ENCODE results near the gene WAS.
"Not testable (repeated sequence)": the region's sequence is repeated elsewhere in the genome, so short reads cannot be mapped to it uniquely, and the experiment has no call there.

The WAS gene

GRCh38 chrX:48689208-48689920, 5.8 kb downstream of the WAS start:
- H3K27ac Mint-ChIP-seq (ENCODE audit: low read depth), result no peak overlapping the region
- no peaks in the 10 kb centered on the region for H3K9me3 Mint-ChIP-seq
- H3K27me3 Mint-ChIP-seq, result no peaks in the 10 kb centered on the region
- no peak overlapping the region for H3K4me3 Mint-ChIP-seq
- DNase-seq (ENCODE audit: low spot score in 2 of 2) (no peak), ATAC-seq (replicated peaks; ENCODE audit: extremely low read depth, poor library complexity, severe bottlenecking) (no peak)
- peaks cover 30% of the 10 kb centered on the region for H3K36me3 Mint-ChIP-seq (ENCODE audit: insufficient read depth)
- H3K4me1 Mint-ChIP-seq, result peaks cover 40% of the 10 kb centered on the region

GRCh38 chrX:48691746-48692145, 8.1 kb downstream of the WAS start:
- H3K27me3 Mint-ChIP-seq; H3K9me3 Mint-ChIP-seq; H3K4me3 Mint-ChIP-seq; ATAC-seq (replicated peaks; ENCODE audit: extremely low read depth, poor library complexity, severe bottlenecking); H3K27ac Mint-ChIP-seq (ENCODE audit: low read depth); DNase-seq (ENCODE audit: low spot score in 2 of 2): not testable (repeated sequence)
- Mint-ChIP-seq H3K36me3 (ENCODE audit: insufficient read depth) (peaks cover 28% of the 10 kb centered on the region), H3K4me1 (peaks cover 28% of the 10 kb centered on the region)

DNA sequence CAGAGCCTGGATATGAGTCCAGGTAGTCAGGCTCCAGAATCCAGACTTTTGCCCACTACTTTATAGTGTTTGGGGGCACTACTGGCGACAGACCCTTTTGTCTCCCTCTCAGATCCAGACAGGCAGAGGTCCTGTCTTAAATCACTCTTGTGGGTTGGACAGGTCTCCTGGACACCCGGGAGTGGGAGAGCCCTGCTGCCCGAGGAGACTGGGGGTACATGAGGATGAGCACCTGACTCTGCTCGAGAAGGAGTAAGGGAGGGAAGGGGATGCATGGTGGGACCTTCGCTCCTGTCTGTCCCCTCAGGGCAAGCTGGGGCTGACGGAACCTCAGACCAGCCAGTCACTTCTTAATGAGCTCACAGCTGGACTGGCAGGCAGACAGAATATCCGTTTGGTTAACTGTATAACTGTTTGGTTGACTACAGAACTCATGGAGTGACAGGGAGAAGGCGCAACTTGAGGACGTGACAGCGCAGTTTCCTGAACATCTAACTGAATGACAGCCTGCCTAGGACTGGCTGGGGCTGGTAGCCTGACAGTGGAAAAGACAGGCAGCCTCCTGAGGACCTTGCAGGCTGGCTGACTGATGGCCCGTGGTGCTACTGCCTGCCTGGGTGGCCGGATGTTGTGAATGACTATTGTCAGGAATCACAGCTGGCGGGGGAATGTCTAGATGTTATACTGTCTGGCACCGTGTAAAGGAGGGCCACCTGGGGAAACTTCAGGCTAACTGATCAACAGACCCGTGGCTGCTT, 11.4 kb downstream of the WAS start:
- H3K36me3 Mint-ChIP-seq (ENCODE audit: insufficient read depth), result peaks cover 27% of the 10 kb centered on the region
- H3K4me1 Mint-ChIP-seq, result peaks cover 19% of the 10 kb centered on the region
- ATAC-seq (replicated peaks; ENCODE audit: extremely low read depth, poor library complexity, severe bottlenecking) (no peak), DNase-seq (ENCODE audit: low spot score in 2 of 2) (no peak)
- peak overlapping the region; percentile 98 for H3K27ac Mint-ChIP-seq (ENCODE audit: low read depth)
- no peaks in the 10 kb centered on the region for H3K27me3 Mint-ChIP-seq
- peak overlapping the region; percentile 88 for H3K4me3 Mint-ChIP-seq
- H3K9me3 Mint-ChIP-seq, result no peaks in the 10 kb centered on the region

DNA sequence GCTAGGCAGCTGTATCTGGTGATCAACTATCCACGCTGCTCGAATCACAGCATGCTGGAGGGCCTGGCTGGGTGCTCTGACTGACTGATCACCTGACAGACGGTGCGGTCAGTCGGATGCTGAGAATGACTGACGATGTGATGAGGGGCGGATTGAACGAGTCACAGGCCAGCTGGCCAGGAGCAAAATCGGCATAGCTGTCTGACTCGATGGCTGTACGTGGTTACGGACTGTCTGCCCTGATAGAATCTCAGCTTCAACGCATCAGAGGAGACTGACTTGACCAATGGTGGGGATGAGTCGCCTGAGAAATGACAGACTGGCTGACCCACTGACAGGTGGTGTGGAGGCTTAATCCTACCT, 11.9 kb downstream of the WAS start:
- ATAC-seq (replicated peaks; ENCODE audit: extremely low read depth, poor library complexity, severe bottlenecking) (no peak), DNase-seq (ENCODE audit: low spot score in 2 of 2) (no peak)
- peaks cover 19% of the 10 kb centered on the region for H3K4me1 Mint-ChIP-seq
- H3K4me3 Mint-ChIP-seq, result peak overlapping the region; percentile 88
- H3K9me3 Mint-ChIP-seq, result no peaks in the 10 kb centered on the region
- H3K27ac Mint-ChIP-seq (ENCODE audit: low read depth), result peak overlapping the region; percentile 98
- peaks cover 24% of the 10 kb centered on the region for H3K36me3 Mint-ChIP-seq (ENCODE audit: insufficient read depth)
- no peaks in the 10 kb centered on the region for H3K27me3 Mint-ChIP-seq

DNA sequence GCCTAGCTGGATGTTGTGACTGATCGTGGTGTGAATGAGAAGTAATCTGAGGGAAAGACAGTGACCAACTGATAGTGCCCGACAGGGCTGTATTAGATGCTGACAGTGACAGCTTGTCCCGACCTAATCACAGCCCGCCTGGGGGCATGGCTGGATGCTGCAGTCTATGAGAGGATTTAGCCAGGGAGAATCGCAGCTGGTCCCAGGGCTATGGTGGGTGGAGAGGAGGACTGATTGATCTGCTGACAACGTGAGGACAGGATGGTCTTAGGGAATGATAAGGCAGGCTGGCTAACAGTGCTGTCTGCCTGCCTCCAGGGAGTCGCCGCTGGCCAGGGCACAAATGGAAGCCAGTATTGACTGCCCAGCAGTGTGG, 12.3 kb downstream of the WAS start:
- H3K27me3 Mint-ChIP-seq, result no peaks in the 10 kb centered on the region
- H3K9me3 Mint-ChIP-seq, result no peaks in the 10 kb centered on the region
- no peak for DNase-seq (ENCODE audit: low spot score in 2 of 2)
- peak overlapping the region; percentile 88 for H3K4me3 Mint-ChIP-seq
- peaks cover 19% of the 10 kb centered on the region for H3K4me1 Mint-ChIP-seq
- H3K27ac Mint-ChIP-seq (ENCODE audit: low read depth), result peak overlapping the region; percentile 98
- peak; percentile 2 for ATAC-seq (replicated peaks; ENCODE audit: extremely low read depth, poor library complexity, severe bottlenecking)
- peaks cover 22% of the 10 kb centered on the region for H3K36me3 Mint-ChIP-seq (ENCODE audit: insufficient read depth)

DNA sequence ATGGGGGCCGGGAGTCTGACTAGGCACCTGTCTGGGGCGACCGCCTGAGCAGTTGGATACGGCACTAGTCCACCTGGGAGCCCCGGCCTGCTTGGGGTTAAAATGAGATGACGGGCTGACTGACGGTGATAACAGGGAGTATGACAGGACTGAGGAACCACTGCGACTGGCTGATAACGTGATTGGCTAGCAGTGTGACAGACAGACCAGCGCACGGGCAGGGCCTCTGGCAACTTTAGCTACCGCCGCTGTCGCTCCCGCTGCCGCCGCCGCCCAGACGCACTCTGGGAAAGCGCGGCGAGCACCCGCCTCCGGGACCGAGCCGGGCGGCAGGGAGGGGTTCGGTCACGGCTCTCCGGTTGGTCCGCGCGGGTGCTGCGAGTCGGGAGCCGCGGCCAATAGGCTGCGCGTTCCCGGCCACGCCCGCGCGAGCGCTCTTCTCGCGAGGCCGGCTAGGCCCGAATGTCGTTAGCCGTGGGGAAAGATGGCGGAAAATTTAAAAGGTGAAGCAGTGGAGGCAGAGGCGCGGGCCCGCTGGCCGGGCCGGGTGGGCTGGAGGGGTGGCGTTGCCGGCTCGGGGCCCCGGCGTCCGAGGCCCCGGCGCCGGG, 12.8 kb downstream of the WAS start, which contains the start of gene SUV39H1:
TSS of gene SUV39H1 (plus strand) at position 434 of the 608 bp plus-strand sequence. CDS start at position 485, 51 bp downstream.
- peaks cover 19% of the 10 kb centered on the region for H3K4me1 Mint-ChIP-seq
- no peaks in the 10 kb centered on the region for H3K9me3 Mint-ChIP-seq
- peaks cover 19% of the 10 kb centered on the region for H3K36me3 Mint-ChIP-seq (ENCODE audit: insufficient read depth)
- no peaks in the 10 kb centered on the region for H3K27me3 Mint-ChIP-seq
- ATAC-seq (replicated peaks; ENCODE audit: extremely low read depth, poor library complexity, severe bottlenecking) (peak; percentile 93), DNase-seq (ENCODE audit: low spot score in 2 of 2) (peak; percentile 58 to 81)
- peak within 1 kb of the TSS; percentile 88 for H3K4me3 Mint-ChIP-seq
- peak within 1 kb of the TSS; percentile 98 for H3K27ac Mint-ChIP-seq (ENCODE audit: low read depth)

DNA sequence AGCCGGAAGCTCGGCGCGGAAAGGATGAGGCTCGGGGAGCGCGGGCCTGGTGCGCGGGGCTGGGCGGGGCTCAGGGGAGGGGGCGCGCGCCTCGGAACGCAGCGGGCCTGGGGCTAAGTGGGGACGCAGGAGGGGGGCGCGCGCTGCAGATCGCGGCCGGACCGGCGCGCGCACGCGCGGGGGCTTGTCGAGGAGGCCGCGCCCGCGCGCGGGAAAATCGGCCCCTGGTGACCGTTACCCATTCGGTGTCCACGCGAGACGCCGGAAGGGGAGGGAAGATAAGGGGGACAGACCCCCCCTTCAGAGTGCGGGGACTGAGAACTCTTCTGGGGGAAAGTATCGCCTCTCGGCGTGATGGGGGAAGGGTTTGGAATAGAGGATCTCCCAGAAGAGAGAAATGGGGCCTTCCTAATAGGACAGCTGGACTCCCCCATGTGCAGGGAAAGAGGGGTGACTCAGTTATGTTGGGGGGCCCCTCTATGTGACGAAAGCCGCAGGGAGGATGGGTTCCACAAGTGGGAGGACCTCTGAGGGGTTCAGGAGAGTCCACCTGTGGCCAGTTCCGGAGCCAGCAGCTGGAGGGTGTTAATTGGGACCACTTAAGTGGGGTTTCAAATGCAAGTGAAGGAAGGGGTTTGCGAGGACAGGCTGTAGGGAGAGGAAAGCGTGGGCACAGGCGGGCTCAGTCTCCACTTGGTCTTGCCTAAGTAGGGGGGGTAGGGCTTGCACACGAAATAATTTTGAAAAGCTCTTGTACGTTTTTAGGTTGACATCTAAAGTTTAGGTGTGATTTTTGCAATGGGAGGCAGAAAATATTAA, 13.5 kb downstream of the WAS start:
- Mint-ChIP-seq H3K4me1 (peaks cover 19% of the 10 kb centered on the region), H3K36me3 (ENCODE audit: insufficient read depth) (peaks cover 18% of the 10 kb centered on the region), H3K27ac (ENCODE audit: low read depth) (peak overlapping the region; percentile 98), H3K4me3 (peak overlapping the region; percentile 88), H3K9me3 (no peaks in the 10 kb centered on the region), H3K27me3 (no peaks in the 10 kb centered on the region)
- ATAC-seq (replicated peaks; ENCODE audit: extremely low read depth, poor library complexity, severe bottlenecking) (no peak), DNase-seq (ENCODE audit: low spot score in 2 of 2) (no peak)

GRCh38 chrX:48698306-48698705, 14.7 kb downstream of the WAS start:
- Mint-ChIP-seq H3K4me1 (peaks cover 27% of the 10 kb centered on the region), H3K4me3 (no peak overlapping the region), H3K9me3 (no peaks in the 10 kb centered on the region), H3K36me3 (ENCODE audit: insufficient read depth) (peaks cover 18% of the 10 kb centered on the region), H3K27me3 (no peaks in the 10 kb centered on the region), H3K27ac (ENCODE audit: low read depth) (no peak overlapping the region)
- DNase-seq (ENCODE audit: low spot score in 2 of 2) (no peak), ATAC-seq (replicated peaks; ENCODE audit: extremely low read depth, poor library complexity, severe bottlenecking) (no peak)

- no peak for ATAC-seq (replicated peaks; ENCODE audit: extremely low read depth, poor library complexity, severe bottlenecking)
- Mint-ChIP-seq H3K9me3 (no peaks in the 10 kb centered on the region), H3K4me1 (peaks cover 38% of the 10 kb centered on the region), H3K4me3 (no peak overlapping the region), H3K27ac (ENCODE audit: low read depth) (no peak overlapping the region), H3K36me3 (ENCODE audit: insufficient read depth) (peaks cover 19% of the 10 kb centered on the region), H3K27me3 (no peaks in the 10 kb centered on the region)
- no peak for DNase-seq (ENCODE audit: low spot score in 2 of 2)
Measured at GRCh38 chrX:48700246-48700645, 16.6 kb downstream of the WAS start.

DNA sequence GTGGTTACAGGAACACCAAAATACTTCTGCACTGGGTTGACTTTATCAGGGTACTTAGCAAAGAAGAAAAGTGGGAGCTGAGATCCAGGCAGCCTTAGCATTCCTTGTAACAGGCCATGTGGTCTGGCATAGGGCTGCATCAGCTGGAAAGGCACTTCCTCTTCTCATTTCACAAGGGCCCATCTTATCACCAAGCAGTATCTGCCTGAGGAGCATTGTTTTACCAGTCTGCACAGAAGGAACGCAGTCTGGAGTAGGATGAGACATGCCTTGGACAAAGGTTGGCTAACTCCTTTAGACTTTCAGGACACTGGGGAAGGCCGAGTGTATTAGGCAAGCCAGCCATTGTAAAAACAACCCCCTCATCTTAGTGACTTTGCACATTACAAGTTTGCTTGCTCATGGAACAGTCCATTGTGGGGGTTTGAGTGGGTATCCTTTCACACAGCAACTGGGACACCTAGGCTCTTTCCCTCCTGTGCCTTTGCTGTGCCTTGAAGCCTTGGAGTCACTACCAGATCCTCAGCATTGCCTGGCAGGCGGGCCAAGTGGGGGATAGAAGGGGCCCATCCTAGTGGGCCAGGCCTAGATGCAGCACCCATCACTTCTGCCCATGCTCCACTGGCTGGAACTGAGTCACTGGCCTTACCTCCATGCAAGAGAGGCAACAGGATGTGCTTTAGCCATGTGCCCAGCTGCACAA, 17.5 kb downstream of the WAS start:
- H3K36me3 Mint-ChIP-seq (ENCODE audit: insufficient read depth), result peaks cover 22% of the 10 kb centered on the region
- no peaks in the 10 kb centered on the region for H3K9me3 Mint-ChIP-seq
- H3K27ac Mint-ChIP-seq (ENCODE audit: low read depth), result no peak overlapping the region
- H3K4me3 Mint-ChIP-seq, result no peak overlapping the region
- peaks cover 31% of the 10 kb centered on the region for H3K4me1 Mint-ChIP-seq
- DNase-seq (ENCODE audit: low spot score in 2 of 2) (no peak), ATAC-seq (replicated peaks; ENCODE audit: extremely low read depth, poor library complexity, severe bottlenecking) (no peak)
- no peaks in the 10 kb centered on the region for H3K27me3 Mint-ChIP-seq

DNA sequence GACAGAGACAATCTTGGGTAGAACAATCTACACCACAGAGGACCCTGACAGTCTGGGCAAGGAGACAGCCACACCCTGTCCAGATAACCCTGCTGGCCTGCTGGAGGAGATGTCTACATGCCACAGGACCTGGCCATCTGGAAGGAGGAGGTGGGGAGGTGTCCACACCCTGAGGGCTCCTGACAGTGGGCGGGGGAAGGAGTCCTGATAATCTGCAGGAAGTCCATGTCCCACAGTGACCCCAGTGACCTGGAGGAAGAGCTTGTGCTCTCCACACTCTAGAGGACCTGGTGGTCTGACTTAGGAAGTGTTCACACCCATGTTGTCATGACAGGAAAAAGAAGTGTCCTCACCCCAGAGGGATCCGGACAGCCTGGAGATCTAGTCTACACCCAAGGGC, 18.4 kb downstream of the WAS start:
- H3K4me3 Mint-ChIP-seq, result no peak overlapping the region
- no peak for DNase-seq (ENCODE audit: low spot score in 2 of 2)
- no peaks in the 10 kb centered on the region for H3K27me3 Mint-ChIP-seq
- ATAC-seq (replicated peaks; ENCODE audit: extremely low read depth, poor library complexity, severe bottlenecking), result no peak
- H3K27ac Mint-ChIP-seq (ENCODE audit: low read depth), result no peak overlapping the region
- H3K36me3 Mint-ChIP-seq (ENCODE audit: insufficient read depth), result peaks cover 18% of the 10 kb centered on the region
- H3K4me1 Mint-ChIP-seq, result peaks cover 23% of the 10 kb centered on the region
- no peaks in the 10 kb centered on the region for H3K9me3 Mint-ChIP-seq

- Mint-ChIP-seq H3K4me3 (peak overlapping the region; percentile 5), H3K27ac (ENCODE audit: low read depth) (peak overlapping the region; percentile 56), H3K4me1 (peaks cover 19% of the 10 kb centered on the region), H3K36me3 (ENCODE audit: insufficient read depth) (peaks cover 21% of the 10 kb centered on the region), H3K27me3 (no peaks in the 10 kb centered on the region), H3K9me3 (no peaks in the 10 kb centered on the region)
- DNase-seq (ENCODE audit: low spot score in 2 of 2), result no peak
- ATAC-seq (replicated peaks; ENCODE audit: extremely low read depth, poor library complexity, severe bottlenecking), result no peak
Measured at GRCh38 chrX:48702716-48703115, 19.1 kb downstream of the WAS start.

Measured in central memory CD8-positive, alpha-beta T cell (primary cell).